Activated T-cell treated with anti-CD3 and anti-CD28 coated beads, Interleukin-2, amount 50 U/mL, for 72 hours (primary cell): Measurements from ENCODE around the gene VCX3A. TPM values are rescaled to one million over a fixed set of nuclear protein-coding genes. Genes with fewer than 3 reads are reported as not detected.
"Not testable (repeated sequence)": the region's sequence is repeated elsewhere in the genome, so short reads cannot be mapped to it uniquely, and the experiment has no call there.

Experiments used
- ATAC-seq, 2 donors: fragments of 150-1000 bp; cut with Tn5 transposase; replicated peaks in 1 of 2; 2 replicates each; pipeline ENCODE4 v1.10.0; 2021; ENCODE audit warnings: moderate library complexity in 2 of 2, mild to moderate bottlenecking in 1 of 2
- DNase-seq, 2 donors: peaks; one replicate each; pipeline ENCODE4 v3.0.0; 2021 to 2022; ENCODE audit warnings: mixed read lengths in 1 of 2
- H3K27ac Mint-ChIP-seq: one replicate; pipeline ENCODE4 v1.8.0; 2022; ENCODE audit warnings: mild to moderate bottlenecking, moderate library complexity, mixed read lengths
- H3K27me3 Mint-ChIP-seq: one replicate; pipeline ENCODE4 v1.8.0; 2022; ENCODE audit warnings: low read depth, mixed read lengths
- H3K36me3 Mint-ChIP-seq, 2 donors: one replicate each; pipeline ENCODE4 v1.8.0; 2022; ENCODE audit warnings: mixed read lengths in 2 of 2, mild to moderate bottlenecking in 1 of 2; ENCODE audit not compliant: insufficient read depth in 2 of 2
- H3K4me1 Mint-ChIP-seq: one replicate; pipeline ENCODE4 v1.8.0; 2022; ENCODE audit warnings: low read depth, mixed read lengths
- H3K4me3 Mint-ChIP-seq, 2 donors: one replicate each; pipeline ENCODE4 v1.8.0; 2022; ENCODE audit warnings: mild to moderate bottlenecking in 2 of 2, mixed read lengths in 2 of 2, moderate library complexity in 2 of 2
- H3K9me3 Mint-ChIP-seq, 2 donors: one replicate each; pipeline ENCODE4 v1.8.0; 2022; ENCODE audit warnings: mixed read lengths in 2 of 2
- total RNA-seq, 2 donors: library from RNA; stranded (reverse); gene quantifications; one replicate each; pipeline ENCODE4 v1.2.3, GENCODE V29; 2022

Gene VCX3A
- not detected for total RNA-seq

GRCh38 chrX:6535018-6535417 is at the start of gene VCX3A:
TSS of gene VCX3A (minus strand) at chrX:6535118. CDS start at chrX:6534497, 621 bp downstream.
- not testable (repeated sequence) for ATAC-seq, H3K27me3 Mint-ChIP-seq, H3K4me1 Mint-ChIP-seq, H3K9me3 Mint-ChIP-seq, H3K4me3 Mint-ChIP-seq, H3K36me3 Mint-ChIP-seq, DNase-seq, H3K27ac Mint-ChIP-seq

- no peak overlapping the region for H3K4me3 Mint-ChIP-seq
- no peak for ATAC-seq
Measured at GRCh38 chrX:6574762-6575161, 39.8 kb upstream of the VCX3A start.

GRCh38 chrX:6568031-6568430 is 33.1 kb upstream of the VCX3A start:
- Mint-ChIP-seq H3K4me3 (no peak overlapping the region), H3K36me3 (no peaks in the 10 kb centered on the region)

More at GRCh38 chrX:6574762-6575161, 39.8 kb upstream of the VCX3A start:
- no peak for DNase-seq
- H3K27me3 Mint-ChIP-seq = no peaks in the 10 kb centered on the region
- no peak overlapping the region for H3K27ac Mint-ChIP-seq
- no peaks in the 10 kb centered on the region for H3K9me3 Mint-ChIP-seq
- H3K4me1 Mint-ChIP-seq = no peaks in the 10 kb centered on the region
- no peaks in the 10 kb centered on the region for H3K36me3 Mint-ChIP-seq

GRCh38 chrX:6558979-6559378 is 24.1 kb upstream of the VCX3A start:
- no peak for ATAC-seq
- Mint-ChIP-seq H3K36me3 (no peaks in the 10 kb centered on the region), H3K27ac (no peak overlapping the region), H3K4me3 (no peak overlapping the region), H3K4me1 (no peaks in the 10 kb centered on the region), H3K27me3 (no peaks in the 10 kb centered on the region), H3K9me3 (peaks cover 3 to 9% of the 10 kb centered on the region in 2 donors)
- no peak for DNase-seq

More at GRCh38 chrX:6568031-6568430, 33.1 kb upstream of the VCX3A start:
- DNase-seq (no peak), ATAC-seq (no peak)
- no peaks in the 10 kb centered on the region for H3K4me1 Mint-ChIP-seq
- H3K9me3 Mint-ChIP-seq = no peaks in the 10 kb centered on the region
- H3K27ac Mint-ChIP-seq = no peak overlapping the region
- no peaks in the 10 kb centered on the region for H3K27me3 Mint-ChIP-seq

- no peak overlapping the region for H3K27ac Mint-ChIP-seq
- H3K4me1 Mint-ChIP-seq = no peaks in the 10 kb centered on the region
- DNase-seq = no peak
- H3K4me3 Mint-ChIP-seq = no peak overlapping the region
- no peaks in the 10 kb centered on the region for H3K36me3 Mint-ChIP-seq
- H3K9me3 Mint-ChIP-seq = peaks cover 5 to 16% of the 10 kb centered on the region in 2 donors
- no peak for ATAC-seq
- peaks cover 4% of the 10 kb centered on the region for H3K27me3 Mint-ChIP-seq
Measured at GRCh38 chrX:6557690-6558089, 22.8 kb upstream of the VCX3A start.

- DNase-seq = no peak
- H3K4me3 Mint-ChIP-seq = no peak overlapping the region
- peaks cover 3 to 13% of the 10 kb centered on the region in 2 donors for H3K9me3 Mint-ChIP-seq
- ATAC-seq = no peak
- H3K27ac Mint-ChIP-seq = no peak overlapping the region
- no peaks in the 10 kb centered on the region for H3K4me1 Mint-ChIP-seq
- H3K36me3 Mint-ChIP-seq = no peaks in the 10 kb centered on the region
- peaks cover 7% of the 10 kb centered on the region for H3K27me3 Mint-ChIP-seq
Measured at GRCh38 chrX:6550999-6551398, 16.1 kb upstream of the VCX3A start.

GRCh38 chrX:6545712-6546111 is 10.8 kb upstream of the VCX3A start:
- Mint-ChIP-seq H3K4me3 (no peak overlapping the region), H3K27ac (no peak overlapping the region), H3K27me3 (no peaks in the 10 kb centered on the region), H3K4me1 (no peaks in the 10 kb centered on the region), H3K9me3 (peaks cover 0 to 1% of the 10 kb centered on the region in 2 donors), H3K36me3 (no peaks in the 10 kb centered on the region)
- ATAC-seq (no peak), DNase-seq (no peak)

GRCh38 chrX:6526564-6527136 is 8.3 kb downstream of the VCX3A start:
- Mint-ChIP-seq H3K4me1 (no peaks in the 10 kb centered on the region), H3K27ac (no peak overlapping the region), H3K27me3 (no peaks in the 10 kb centered on the region), H3K36me3 (no peaks in the 10 kb centered on the region), H3K4me3 (no peak overlapping the region), H3K9me3 (peaks cover 0 to 2% of the 10 kb centered on the region in 2 donors)
- no peak for DNase-seq
- ATAC-seq = no peak

- H3K27ac Mint-ChIP-seq = no peak overlapping the region
- DNase-seq (no peak), ATAC-seq (no peak)
- H3K4me1 Mint-ChIP-seq = no peaks in the 10 kb centered on the region
- no peak overlapping the region for H3K4me3 Mint-ChIP-seq
- H3K36me3 Mint-ChIP-seq = no peaks in the 10 kb centered on the region
- no peaks in the 10 kb centered on the region for H3K27me3 Mint-ChIP-seq
- peaks cover 0 to 2% of the 10 kb centered on the region in 2 donors for H3K9me3 Mint-ChIP-seq
Measured at GRCh38 chrX:6517376-6517775, 17.5 kb downstream of the VCX3A start.

GRCh38 chrX:6506444-6506843 is 28.5 kb downstream of the VCX3A start:
- DNase-seq = no peak
- Mint-ChIP-seq H3K27ac (no peak overlapping the region), H3K9me3 (peaks cover 0 to 2% of the 10 kb centered on the region in 2 donors), H3K4me3 (no peak overlapping the region), H3K36me3 (no peaks in the 10 kb centered on the region), H3K27me3 (no peaks in the 10 kb centered on the region), H3K4me1 (no peaks in the 10 kb centered on the region)
- ATAC-seq = no peak

- no peaks in the 10 kb centered on the region for H3K36me3 Mint-ChIP-seq
- no peaks in the 10 kb centered on the region for H3K27me3 Mint-ChIP-seq
- no peak overlapping the region for H3K4me3 Mint-ChIP-seq
- peaks cover 0 to 3% of the 10 kb centered on the region in 2 donors for H3K9me3 Mint-ChIP-seq
- no peaks in the 10 kb centered on the region for H3K4me1 Mint-ChIP-seq
- no peak overlapping the region for H3K27ac Mint-ChIP-seq
- DNase-seq = no peak
- no peak for ATAC-seq
Measured at GRCh38 chrX:6505960-6506359, 29.0 kb downstream of the VCX3A start.

- H3K36me3 Mint-ChIP-seq = no peaks in the 10 kb centered on the region
- H3K9me3 Mint-ChIP-seq = peaks cover 0 to 4% of the 10 kb centered on the region in 2 donors
- H3K27ac Mint-ChIP-seq = no peak overlapping the region
- no peak for DNase-seq
- ATAC-seq = no peak
- no peaks in the 10 kb centered on the region for H3K27me3 Mint-ChIP-seq
- H3K4me3 Mint-ChIP-seq = no peak overlapping the region
- H3K4me1 Mint-ChIP-seq = no peaks in the 10 kb centered on the region
Measured at GRCh38 chrX:6500719-6501118, 34.2 kb downstream of the VCX3A start.

GRCh38 chrX:6498324-6498723 is 36.6 kb downstream of the VCX3A start:
- ATAC-seq (no peak), DNase-seq (no peak)
- Mint-ChIP-seq H3K4me3 (no peak overlapping the region), H3K4me1 (no peaks in the 10 kb centered on the region), H3K27ac (no peak overlapping the region), H3K36me3 (no peaks in the 10 kb centered on the region), H3K27me3 (no peaks in the 10 kb centered on the region), H3K9me3 (peaks cover 0 to 6% of the 10 kb centered on the region in 2 donors)
